A549 (cell line): ENCODE data around the gene SLC6A18. TPM values are rescaled to one million over a fixed set of nuclear protein-coding genes. Genes with fewer than 3 reads are reported as not detected.

Experiments
- ATAC-seq, 2 experiments: fragments of 200-7000 bp in 1 of 2; fragments of >200 bp in 1 of 2; cut with Nextera tagmentation in 1 of 2; cut with Tn5 transposase in 1 of 2; 3 replicates each; pipeline versions ENCODE4 v1.8.0 to v1.9.1; 2018 to 2020; ENCODE audit warnings: mild to moderate bottlenecking in 1 of 2, moderate library complexity in 1 of 2
- CTCF ChIA-PET: fragments of 300-600 bp; sonication (Branson Sonifier 250); formaldehyde crosslinking; extraction: SDS; loops from one replicate; lab custom pipeline; 2021; ENCODE audit warnings: antibody characterized with exemption, inconsistent platforms; lab: Yijun Ruan, JAX
- POLR2A ChIA-PET: fragments of 350-600 bp; formaldehyde crosslinking; extraction: SDS; loops from one replicate; lab custom pipeline; 2021; ENCODE audit warnings: antibody characterized with exemption, inconsistent platforms; lab: Yijun Ruan, JAX
- DNase-seq, 2 experiments: peaks; one replicate each; pipeline versions ENCODE4 v3.0.0 to v3.0.0-alpha.2; 2011 to 2016; ENCODE audit warnings: low read depth in 1 of 2, low spot score in 1 of 2
- FAIRE-seq: peaks from 2 replicates; lab custom pipeline; 2011; peaks lifted over from hg19 to GRCh38; lab: Jason Lieb, UNC
- H3K27ac ChIP-seq, 2 experiments: fragments of >200 bp; sonication (Bioruptor Twin); formaldehyde crosslinking; 3 replicates each; pipeline ENCODE4 v1.5.1; 2016 to 2017
- H3K4me1 ChIP-seq: fragments of >200 bp; sonication (Bioruptor Twin); formaldehyde crosslinking; 3 replicates; pipeline ENCODE4 v1.6.1; 2016
- H3K4me2 ChIP-seq: fragments of >200 bp; sonication (Bioruptor Twin); formaldehyde crosslinking; 3 replicates; pipeline ENCODE4 v1.6.1; 2016
- H3K4me3 ChIP-seq: fragments of >200 bp; sonication (Bioruptor Twin); formaldehyde crosslinking; 3 replicates; pipeline ENCODE4 v1.5.1; 2016
- H3K9me3 ChIP-seq: fragments of >200 bp; sonication (Bioruptor Twin); formaldehyde crosslinking; 3 replicates; pipeline ENCODE4 v1.6.1; 2016
- BCL3 ChIP-seq: fragments of >200 bp; sonication (Bioruptor Twin); formaldehyde crosslinking; IDR thresholded peaks from 3 replicates; pipeline ENCODE4 v1.6.1; 2016
- ELK1 ChIP-seq: fragments of 150-350 bp; IDR thresholded peaks from 2 replicates; pipeline ENCODE4 v1.6.1; 2014; ENCODE audit warnings: low read depth, mild to moderate bottlenecking, low read length
- ESRRA ChIP-seq: fragments of 150-350 bp; IDR thresholded peaks from 2 replicates; pipeline ENCODE4 v1.6.1; 2014; ENCODE audit warnings: mild to moderate bottlenecking, low read length, borderline replicate concordance
- FOSB ChIP-seq: fragments of 250-450 bp; sonication (Bioruptor Pico); IDR thresholded peaks from 2 replicates; pipeline ENCODE4 v1.5.0; 2020; ENCODE audit warnings: mild to moderate bottlenecking, moderate library complexity
- FOXS1 ChIP-seq: fragments of 250-450 bp; sonication (Bioruptor Pico); IDR thresholded peaks from 2 replicates; pipeline ENCODE4 v1.5.0; 2020; ENCODE audit warnings: mild to moderate bottlenecking, moderate library complexity
- HES2 ChIP-seq: fragments of >200 bp; sonication (Bioruptor Twin); formaldehyde crosslinking; IDR thresholded peaks from 2 replicates; pipeline ENCODE4 v1.6.1; 2016
- HMGXB4 ChIP-seq: fragments of 250-450 bp; sonication (Bioruptor Pico); IDR thresholded peaks from 2 replicates; pipeline ENCODE4 v1.5.0; 2021; ENCODE audit warnings: mild to moderate bottlenecking, moderate library complexity, borderline replicate concordance
- HOXB13 ChIP-seq: fragments of 250-450 bp; sonication (Bioruptor Pico); IDR thresholded peaks from 2 replicates; pipeline ENCODE4 v1.5.0; 2020; ENCODE audit warnings: low read depth, mild to moderate bottlenecking, moderate library complexity
- KDM1A ChIP-seq: fragments of 200-600 bp; sonication (generic); IDR thresholded peaks from 2 replicates; pipeline ENCODE4 v1.6.1; 2016; ENCODE audit warnings: low read depth, mild to moderate bottlenecking
- KDM5A ChIP-seq: fragments of 200-600 bp; sonication (generic); IDR thresholded peaks from 2 replicates; pipeline ENCODE4 v1.6.1; 2016; ENCODE audit warnings: antibody characterized with exemption, mild to moderate bottlenecking
- MAX ChIP-seq: IDR thresholded peaks from 2 replicates; pipeline ENCODE4 v1.6.1; 2012
- MAZ ChIP-seq: fragments of 150-350 bp; IDR thresholded peaks from 2 replicates; pipeline ENCODE4 v1.6.1; 2014; ENCODE audit warnings: antibody characterized with exemption, low read depth, low read length, borderline replicate concordance
- MYC ChIP-seq: IDR thresholded peaks from 2 replicates; pipeline ENCODE4 v1.6.1; 2012; ENCODE audit warnings: mild to moderate bottlenecking, inconsistent platforms, low read length, improper control_type of control experiment, borderline replicate concordance
- PHF8 ChIP-seq: fragments of 200-600 bp; sonication (generic); IDR thresholded peaks from 2 replicates; pipeline ENCODE4 v1.6.1; 2016; ENCODE audit warnings: low read depth, mild to moderate bottlenecking, antibody characterized with exemption, moderate library complexity, borderline replicate concordance
- POLR2AphosphoS2 ChIP-seq: conservative IDR thresholded peaks from 2 replicates; pipeline ENCODE4 v1.6.1; 2012; ENCODE audit warnings: low read length, improper control_type of control experiment, inconsistent platforms
- RAD21 ChIP-seq, 2 experiments: fragments of >200 bp in 1 of 2; sonication (Bioruptor Twin) in 1 of 2; formaldehyde crosslinking in 1 of 2; IDR thresholded peaks in 1 of 2; conservative IDR thresholded peaks in 1 of 2; 2 replicates in 1 of 2; 3 replicates in 1 of 2; pipeline ENCODE4 v1.6.1; 2012 to 2018; ENCODE audit warnings: inconsistent platforms in 1 of 2
- RCOR1 ChIP-seq: fragments of 150-350 bp; IDR thresholded peaks from 2 replicates; pipeline ENCODE4 v1.6.1; 2014; ENCODE audit warnings: antibody characterized with exemption, low read length, low read depth
- REST ChIP-seq: fragments of 200-600 bp; sonication (generic); IDR thresholded peaks from 2 replicates; pipeline ENCODE4 v1.6.1; 2016; ENCODE audit warnings: antibody characterized with exemption, mild to moderate bottlenecking, moderate library complexity
- RNF2 ChIP-seq: fragments of 200-600 bp; sonication (generic); IDR thresholded peaks from 2 replicates; pipeline ENCODE4 v1.6.1; 2016; ENCODE audit warnings: low read depth, mild to moderate bottlenecking, antibody characterized with exemption, moderate library complexity, borderline replicate concordance
- ZFP36 ChIP-seq: fragments of 450-650 bp; IDR thresholded peaks from 2 replicates; pipeline ENCODE4 v1.6.1; 2014; ENCODE audit warnings: borderline replicate concordance; ENCODE audit not compliant: partially characterized antibody
- ZSCAN20 ChIP-seq: fragments of 250-450 bp; sonication (Bioruptor Pico); IDR thresholded peaks from 2 replicates; pipeline ENCODE4 v1.8.0; 2022; ENCODE audit warnings: mild to moderate bottlenecking, moderate library complexity
- WGBS: methylation state at CpG from one replicate; pipeline ENCODE4 v1.1.6; 2017; ENCODE audit errors: missing lambda C conversion rate; 5-methylcytosine and 5-hydroxymethylcytosine counted together
- polyA plus RNA-seq, 4 experiments: library from polyadenylated mRNA; depleted of rRNA in 3 of 4; stranded (reverse); fragments of >200 nt; fragmentation: RNase III in 1 of 4; extraction: RNeasy Plus Mini Kit Qiagen cat#74134 plus additional on column Dnase treatment in 1 of 4; gene quantifications; 2 replicates in 3 of 4; 3 replicates in 1 of 4; pipeline ENCODE4 v1.2.3, GENCODE V29; 2011 to 2017

SLC6A18 gene
- polyA plus RNA-seq, 2 of the 4 experiments (the other 2 are of a cell fraction): not detected

- no peaks in the 10 kb centered on the region for H3K4me1 ChIP-seq
- POLR2A ChIA-PET: no interaction called here
- ATAC-seq (no peak), DNase-seq (no peak), FAIRE-seq (no peak)
- WGBS: 74% methylated on average over 7 of the region's 21 CpGs
- no peak overlapping the region for H3K4me2 ChIP-seq
- no peak overlapping the region for H3K27ac ChIP-seq
- no peak overlapping the region for H3K4me3 ChIP-seq
- CTCF ChIA-PET: interaction anchor here (0.8 to 1.0 kb wide), 2 partner anchors 11 to 68 kb away, joined by 3 to 4 read pairs; no protein-coding TSS in a partner anchor
- H3K9me3 ChIP-seq: no peaks in the 10 kb centered on the region
- TF ChIP-seq KDM5A (no peak), ELK1 (no peak), RAD21 (conservative IDR thresholded peaks at IDR 0.05 in 1 of 2, IDR thresholded peaks at IDR 0.05 in 1 of 2) (no peak), MAX (no peak), ZSCAN20 (CRISPR knock-in tag) (no peak)
Observed at GRCh38 chr5:1277331-1277730, 52.1 kb downstream of the SLC6A18 start.

- POLR2A ChIA-PET: no interaction called here
- CTCF ChIA-PET: interaction anchor here (1.0 kb wide), 1 partner anchor 11 kb away, joined by 3 read pairs; no protein-coding TSS in a partner anchor
- no peak for DNase-seq
- 100% methylated on average over 5 of the region's 10 CpGs for WGBS
- no peak overlapping the region for H3K4me2 ChIP-seq
- no peaks in the 10 kb centered on the region for H3K4me1 ChIP-seq
- TF ChIP-seq FOXS1 (CRISPR knock-in tag) (no peak), HMGXB4 (CRISPR knock-in tag) (no peak), FOSB (CRISPR knock-in tag) (no peak), HOXB13 (CRISPR knock-in tag) (no peak), REST (no peak), PHF8 (no peak), ZFP36 (no peak)
- H3K9me3 ChIP-seq: no peaks in the 10 kb centered on the region
- H3K4me3 ChIP-seq: no peak overlapping the region
- no peak overlapping the region for H3K27ac ChIP-seq
- no peak; a peak in 1 of 6 replicates for ATAC-seq
- FAIRE-seq: no peak
Observed at GRCh38 chr5:1277781-1278180, 52.6 kb downstream of the SLC6A18 start.

- Histone ChIP-seq H3K4me1 (no peaks in the 10 kb centered on the region), H3K9me3 (no peaks in the 10 kb centered on the region), H3K4me3 (no peak overlapping the region), H3K27ac (no peak overlapping the region), H3K4me2 (no peak overlapping the region)
- no peak for ATAC-seq
- TF ChIP-seq ESRRA: no peak
- TF ChIP-seq BCL3: no peak
- no peak for TF ChIP-seq ELK1
- no peak for TF ChIP-seq RCOR1
- no peak for TF ChIP-seq RAD21 (conservative IDR thresholded peaks at IDR 0.05 in 1 of 2, IDR thresholded peaks at IDR 0.05 in 1 of 2)
- TF ChIP-seq MAZ: no peak
- no peak for TF ChIP-seq KDM1A
- no peak for TF ChIP-seq HOXB13 (CRISPR knock-in tag)
- no peak for TF ChIP-seq RNF2
- no peak for TF ChIP-seq POLR2AphosphoS2
- no peak for TF ChIP-seq HES2
- no peak for TF ChIP-seq ZSCAN20 (CRISPR knock-in tag)
- no peak for TF ChIP-seq MYC
- FAIRE-seq: no peak
- CTCF ChIA-PET: interaction anchor here (1.0 kb wide), 1 partner anchor 11 kb away, joined by 3 read pairs; no protein-coding TSS in a partner anchor
- DNase-seq: no peak
- POLR2A ChIA-PET: no interaction called here
- 97% methylated on average over 13 of the region's 13 CpGs for WGBS
Observed at GRCh38 chr5:1278216-1278615, 53.0 kb downstream of the SLC6A18 start.
